Type B pancreatic cell (in vitro differentiated cells): Measurements from ENCODE around the gene KCNC3. TPM values are rescaled to one million over a fixed set of nuclear protein-coding genes. Genes with fewer than 3 reads are reported as not detected.

Source experiments
- DNase-seq: peaks from one replicate; pipeline ENCODE4 v3.0.0; 2021; ENCODE audit warnings: mixed read lengths; ENCODE audit not compliant: unreplicated experiment; ENCODE audit errors: extremely low spot score
- H3K27ac Mint-ChIP-seq: 2 replicates; pipeline ENCODE4 v1.8.0; 2021; ENCODE audit warnings: mild to moderate bottlenecking, mixed read lengths
- H3K27me3 Mint-ChIP-seq: 2 replicates; pipeline ENCODE4 v1.8.0; 2021; ENCODE audit warnings: mixed read lengths
- H3K36me3 Mint-ChIP-seq: 2 replicates; pipeline ENCODE4 v1.8.0; 2021; ENCODE audit warnings: mixed read lengths
- H3K4me1 Mint-ChIP-seq: one replicate; pipeline ENCODE4 v1.8.0; 2021; ENCODE audit warnings: mixed read lengths; ENCODE audit not compliant: unreplicated experiment
- H3K4me3 Mint-ChIP-seq: 2 replicates; pipeline ENCODE4 v1.8.0; 2021; ENCODE audit warnings: mild to moderate bottlenecking, mixed read lengths
- H3K9me3 Mint-ChIP-seq: 2 replicates; pipeline ENCODE4 v1.8.0; 2021; ENCODE audit warnings: mixed read lengths
- total RNA-seq: library from RNA; stranded (reverse); gene quantifications from 2 replicates; pipeline ENCODE4 v1.2.1, GENCODE V29; 2021; ENCODE audit warnings: low replicate concordance
- TF ChIP-seq, protein P1 (sequence below): fragments of 200-600 bp; sonication (generic); conservative IDR thresholded peaks from 2 replicates; pipeline ENCODE4 v1.5.0; 2021; ENCODE audit warnings: antibody characterized with exemption, mild to moderate bottlenecking

Gene KCNC3
- total RNA-seq, 1 donor from 2014 or later, result 9.5 TPM

DNA sequence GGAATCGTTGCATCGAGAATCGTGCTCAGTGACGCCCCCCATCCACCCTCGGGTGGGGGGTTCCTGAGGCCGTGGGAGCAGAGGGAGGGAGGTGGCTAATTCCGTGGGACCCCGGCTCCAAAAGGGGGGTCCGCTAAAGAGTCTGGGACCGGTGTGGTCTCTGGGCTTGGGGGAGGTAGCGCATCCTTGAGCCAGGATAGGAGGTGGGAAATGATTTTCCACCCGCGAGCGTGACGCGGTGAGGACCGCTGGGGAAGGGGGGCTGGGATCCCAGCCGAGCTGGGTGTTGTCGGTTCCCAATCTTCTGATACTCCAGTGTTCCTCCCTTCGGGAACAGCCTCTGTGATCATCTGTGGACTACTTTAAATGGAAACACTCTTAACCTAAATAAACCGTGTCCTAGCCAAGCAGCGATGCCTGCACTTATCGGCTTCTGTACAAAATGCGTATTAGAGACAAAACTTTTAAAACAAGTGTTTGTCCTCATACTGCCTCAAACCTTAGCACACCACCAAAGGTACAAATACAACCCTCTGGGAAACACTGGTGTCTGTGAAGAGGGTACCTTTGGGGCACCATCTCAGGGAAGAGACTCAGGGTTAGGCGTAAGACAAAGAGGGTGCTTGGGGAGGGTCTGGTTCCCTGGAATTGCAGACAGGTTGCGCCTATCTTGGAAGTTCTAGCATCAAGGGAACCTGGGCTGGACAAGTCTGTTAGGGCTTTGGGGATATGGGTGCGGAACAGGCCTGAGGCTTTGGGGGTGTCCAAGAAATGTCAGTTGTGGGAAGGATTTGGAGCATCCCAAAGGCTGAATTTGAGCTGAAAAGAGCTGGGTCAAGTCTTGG, 16.0 kb downstream of the KCNC3 start:
- Mint-ChIP-seq H3K9me3 (no peaks in the 10 kb centered on the region), H3K36me3 (peaks cover 4% of the 10 kb centered on the region), H3K4me1 (peaks cover 5% of the 10 kb centered on the region), H3K4me3 (peak overlapping the region; percentile 75), H3K27me3 (peaks cover 81% of the 10 kb centered on the region), H3K27ac (peak overlapping the region; percentile 31)
- TF ChIP-seq, protein P1, sequence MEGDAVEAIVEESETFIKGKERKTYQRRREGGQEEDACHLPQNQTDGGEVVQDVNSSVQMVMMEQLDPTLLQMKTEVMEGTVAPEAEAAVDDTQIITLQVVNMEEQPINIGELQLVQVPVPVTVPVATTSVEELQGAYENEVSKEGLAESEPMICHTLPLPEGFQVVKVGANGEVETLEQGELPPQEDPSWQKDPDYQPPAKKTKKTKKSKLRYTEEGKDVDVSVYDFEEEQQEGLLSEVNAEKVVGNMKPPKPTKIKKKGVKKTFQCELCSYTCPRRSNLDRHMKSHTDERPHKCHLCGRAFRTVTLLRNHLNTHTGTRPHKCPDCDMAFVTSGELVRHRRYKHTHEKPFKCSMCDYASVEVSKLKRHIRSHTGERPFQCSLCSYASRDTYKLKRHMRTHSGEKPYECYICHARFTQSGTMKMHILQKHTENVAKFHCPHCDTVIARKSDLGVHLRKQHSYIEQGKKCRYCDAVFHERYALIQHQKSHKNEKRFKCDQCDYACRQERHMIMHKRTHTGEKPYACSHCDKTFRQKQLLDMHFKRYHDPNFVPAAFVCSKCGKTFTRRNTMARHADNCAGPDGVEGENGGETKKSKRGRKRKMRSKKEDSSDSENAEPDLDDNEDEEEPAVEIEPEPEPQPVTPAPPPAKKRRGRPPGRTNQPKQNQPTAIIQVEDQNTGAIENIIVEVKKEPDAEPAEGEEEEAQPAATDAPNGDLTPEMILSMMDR, result no peak
- DNase-seq, result no peak

DNA sequence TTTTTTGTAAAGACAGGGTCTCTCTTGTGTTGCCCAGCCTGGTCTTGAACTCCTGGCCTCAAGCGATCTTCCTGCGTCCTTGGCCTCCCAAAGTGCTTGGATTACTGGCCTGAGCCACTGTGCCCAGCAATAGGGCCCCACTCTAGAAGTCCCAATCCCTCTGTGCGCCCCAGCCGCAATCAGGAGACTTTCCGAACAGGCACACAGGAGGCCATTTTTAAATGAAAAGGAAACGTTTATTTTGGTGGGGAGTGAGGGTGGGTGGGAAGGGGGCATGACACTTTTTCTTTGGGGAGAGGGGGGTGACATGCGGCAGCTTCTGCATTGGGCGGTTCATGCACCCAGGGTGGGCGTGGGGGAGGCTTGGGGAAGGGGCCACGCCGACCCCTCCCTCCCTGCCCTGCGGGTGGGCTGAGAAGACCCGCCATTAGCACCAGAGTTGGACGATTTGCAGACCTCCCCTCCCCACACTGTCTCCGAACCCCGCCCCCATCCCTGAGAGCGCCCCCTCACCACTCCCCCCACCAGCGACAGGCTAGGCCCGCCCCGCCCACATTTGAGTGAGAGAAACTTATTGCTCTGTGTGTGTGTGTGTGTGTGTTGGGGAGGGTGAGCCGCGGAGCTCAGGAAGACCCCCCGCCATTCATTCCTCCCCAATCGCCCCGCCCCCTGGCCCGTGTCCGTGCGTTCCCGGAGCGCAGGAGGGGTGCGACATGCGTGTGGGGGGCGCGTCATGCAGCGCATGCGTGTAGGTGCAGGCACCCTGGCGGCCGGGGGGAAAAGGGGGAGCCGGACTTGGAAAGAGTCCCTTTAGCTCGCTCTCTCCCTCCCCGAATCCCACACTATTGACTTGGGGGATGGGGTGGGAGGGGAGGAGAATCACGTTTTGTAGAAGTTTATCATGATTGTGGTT, 17.2 kb downstream of the KCNC3 start:
- Mint-ChIP-seq H3K4me1 (peaks cover 5% of the 10 kb centered on the region), H3K36me3 (peaks cover 4% of the 10 kb centered on the region), H3K27me3 (peaks cover 76% of the 10 kb centered on the region), H3K9me3 (no peaks in the 10 kb centered on the region), H3K27ac (no peak overlapping the region), H3K4me3 (peak overlapping the region; percentile 75)
- TF ChIP-seq, protein P1, result peak; percentile 50
- DNase-seq, result no peak

DNA sequence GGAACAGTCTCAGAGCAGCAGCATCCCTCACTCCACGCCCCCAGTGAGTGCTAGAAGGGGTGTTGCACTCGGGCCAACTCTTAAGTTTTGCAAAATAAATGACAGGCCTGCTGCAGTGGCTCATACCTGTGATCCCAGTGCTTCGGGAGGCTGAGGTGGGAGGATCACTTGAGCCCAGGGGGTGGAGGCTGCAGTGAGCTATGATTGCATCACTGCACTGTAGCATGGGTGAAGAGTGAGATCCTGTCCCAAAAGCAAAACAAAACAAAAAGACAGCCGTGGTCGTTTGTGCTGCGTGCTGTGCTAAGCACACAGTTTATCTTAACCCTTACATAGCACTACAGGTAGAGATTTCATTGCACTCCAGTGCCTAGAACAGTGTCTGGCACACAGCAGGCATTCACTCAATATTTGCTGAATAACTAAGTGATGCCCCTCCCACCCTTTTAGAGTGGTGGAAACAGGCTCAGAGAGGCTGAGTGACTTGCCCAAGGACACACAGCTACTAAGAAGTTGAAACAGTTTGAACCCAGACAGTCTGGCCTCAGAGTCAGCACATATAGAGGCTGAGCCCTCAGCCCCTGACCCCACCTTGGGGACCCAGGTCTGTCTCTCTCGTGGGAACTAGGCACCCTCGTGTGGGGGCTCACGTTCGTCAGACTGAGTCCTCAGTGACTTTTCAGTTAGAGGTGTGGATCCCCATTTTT, 18.3 kb downstream of the KCNC3 start:
- H3K4me1 Mint-ChIP-seq, result peaks cover 5% of the 10 kb centered on the region
- H3K9me3 Mint-ChIP-seq, result no peaks in the 10 kb centered on the region
- peaks cover 68% of the 10 kb centered on the region for H3K27me3 Mint-ChIP-seq
- DNase-seq, result no peak
- H3K4me3 Mint-ChIP-seq, result no peak overlapping the region
- TF ChIP-seq, protein P1, result no peak
- H3K27ac Mint-ChIP-seq, result no peak overlapping the region
- H3K36me3 Mint-ChIP-seq, result peaks cover 4% of the 10 kb centered on the region

DNA sequence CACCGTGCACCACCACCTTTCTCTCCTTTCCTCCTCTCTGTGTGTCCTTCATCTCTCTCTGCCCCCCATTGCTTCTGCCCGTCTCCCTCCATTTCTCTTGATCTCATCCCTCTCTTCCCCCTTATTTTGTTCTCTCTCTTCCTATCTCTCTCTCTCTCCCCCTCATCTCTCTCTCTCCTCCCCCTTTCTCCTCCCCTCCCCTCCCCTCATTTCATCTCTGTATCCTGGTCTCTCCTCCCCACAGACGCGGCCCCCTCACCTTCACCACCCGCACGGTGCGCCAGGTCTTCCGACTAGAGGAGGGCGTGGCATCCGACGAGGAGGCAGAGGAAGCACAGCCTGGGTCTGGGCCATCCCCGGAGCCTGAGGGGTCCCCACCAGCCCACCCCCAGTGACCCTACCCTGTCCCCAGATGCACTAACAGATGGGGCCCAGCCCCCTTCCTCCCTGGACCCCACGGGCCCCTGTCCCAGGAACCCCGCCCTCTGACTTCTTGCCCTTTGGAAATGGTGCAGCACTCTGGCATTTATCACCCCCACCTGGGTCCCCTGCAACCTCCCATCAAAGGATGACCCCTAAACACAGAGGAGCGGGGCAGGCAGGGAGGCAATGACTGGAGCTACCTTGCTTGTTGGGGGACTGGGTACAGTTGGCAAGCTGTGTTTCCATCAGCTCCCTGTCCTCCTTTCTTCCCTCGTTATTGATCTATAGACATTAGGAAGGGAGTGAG, 19.6 kb downstream of the KCNC3 start:
- Mint-ChIP-seq H3K4me1 (no peaks in the 10 kb centered on the region), H3K27ac (no peak overlapping the region), H3K36me3 (peaks cover 4% of the 10 kb centered on the region), H3K27me3 (peaks cover 58% of the 10 kb centered on the region), H3K9me3 (no peaks in the 10 kb centered on the region), H3K4me3 (no peak overlapping the region)
- TF ChIP-seq, protein P1, result no peak
- no peak for DNase-seq

DNA sequence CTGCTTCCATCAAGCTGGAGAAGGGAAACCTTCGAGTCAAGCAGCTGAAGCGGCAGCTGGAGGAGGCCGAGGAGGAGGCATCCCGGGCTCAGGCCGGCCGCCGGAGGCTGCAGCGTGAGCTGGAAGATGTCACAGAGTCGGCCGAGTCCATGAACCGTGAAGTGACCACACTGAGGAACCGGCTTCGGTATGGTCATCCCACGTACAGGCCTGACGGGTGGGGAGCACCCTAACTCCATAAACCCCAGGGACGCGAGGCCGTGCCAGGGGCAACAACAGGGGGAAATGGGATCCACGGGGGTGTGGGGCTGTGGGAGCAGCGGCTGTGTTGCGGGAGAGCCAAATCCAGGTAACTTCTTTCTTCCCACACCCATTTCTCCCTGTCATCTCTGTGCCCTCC, 20.2 kb downstream of the KCNC3 start:
- H3K27me3 Mint-ChIP-seq, result peaks cover 52% of the 10 kb centered on the region
- no peaks in the 10 kb centered on the region for H3K9me3 Mint-ChIP-seq

More for the DNA sequence above, 20.2 kb downstream of the KCNC3 start:
- H3K36me3 Mint-ChIP-seq, result peaks cover 5% of the 10 kb centered on the region
- TF ChIP-seq, protein P1, result no peak
- no peak for DNase-seq
- no peak overlapping the region for H3K27ac Mint-ChIP-seq
- no peaks in the 10 kb centered on the region for H3K4me1 Mint-ChIP-seq
- no peak overlapping the region for H3K4me3 Mint-ChIP-seq
